ENCODE measurements around the gene CPED1. TPM values are rescaled to one million over a fixed set of nuclear protein-coding genes. Genes with fewer than 3 reads are reported as not detected.
"Not testable (repeated sequence)": the region's sequence is repeated elsewhere in the genome, so short reads cannot be mapped to it uniquely, and the experiment has no call there.

The CPED1 gene
- total RNA-seq, 1 experiment from 2014 or later: not detected

DNA sequence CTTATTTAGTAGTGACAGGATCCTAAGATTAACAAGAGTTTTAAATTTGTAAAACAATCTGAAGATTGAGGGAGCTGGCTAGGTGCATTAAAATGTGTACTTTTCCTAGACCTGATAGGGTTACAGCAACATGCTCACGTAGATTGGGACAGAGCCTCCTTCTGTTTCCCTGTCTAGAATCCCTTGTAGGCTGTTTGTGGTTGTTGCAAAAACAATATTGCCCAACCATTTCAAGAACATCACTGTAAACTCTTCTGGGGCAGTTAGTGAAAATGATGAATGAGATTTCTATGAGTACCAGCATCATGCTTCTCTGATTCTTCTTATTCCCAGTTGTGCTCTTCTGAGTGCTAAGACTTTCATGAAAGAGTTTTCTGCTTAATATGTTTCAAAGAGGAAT lies 14.7 kb upstream of the CPED1 start:
- in situ Hi-C loops (cut with HindIII; ENCODE audit: low pct_unique_long_range_greater_than_20kb, low sequenced_read_pairs): no loop called here
- DNase-seq (ENCODE audit: low read depth): no peak

DNA sequence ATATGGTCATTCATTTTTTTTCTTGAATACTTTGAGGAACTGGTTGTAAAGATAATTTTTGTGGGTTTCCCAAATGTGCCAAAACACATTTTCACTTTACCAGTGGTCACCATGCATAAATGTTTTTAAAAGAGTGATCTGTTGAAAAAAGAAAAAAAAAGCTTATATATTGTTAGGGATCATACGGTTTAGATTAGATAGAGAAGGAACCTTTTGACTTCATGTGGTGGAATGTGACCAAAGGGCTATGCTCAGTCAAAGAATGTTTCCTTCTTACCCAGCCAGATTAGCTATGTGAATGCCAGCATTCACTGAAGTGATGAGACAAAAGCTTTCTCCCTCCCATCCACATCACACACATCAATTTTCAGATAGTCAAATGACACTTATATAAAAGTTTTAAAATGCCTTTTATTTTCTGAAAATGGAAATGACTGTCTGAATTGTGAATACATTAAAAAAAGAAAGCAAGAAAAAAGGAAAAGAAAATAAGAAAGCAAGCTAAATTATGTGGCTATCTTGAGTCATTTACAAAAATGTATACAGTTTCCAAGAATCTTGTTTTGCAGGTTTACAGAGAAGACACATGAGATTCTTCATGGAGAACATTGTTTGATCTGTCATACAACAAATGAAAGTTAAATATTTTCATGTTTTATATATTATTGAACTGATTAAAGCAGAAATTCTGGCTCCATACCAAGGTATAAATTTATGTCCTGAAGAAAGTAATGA lies 8.6 kb upstream of the CPED1 start:
- no peak for DNase-seq (ENCODE audit: low read depth)
- in situ Hi-C loops (cut with HindIII; ENCODE audit: low pct_unique_long_range_greater_than_20kb, low sequenced_read_pairs): no loop called here

DNA sequence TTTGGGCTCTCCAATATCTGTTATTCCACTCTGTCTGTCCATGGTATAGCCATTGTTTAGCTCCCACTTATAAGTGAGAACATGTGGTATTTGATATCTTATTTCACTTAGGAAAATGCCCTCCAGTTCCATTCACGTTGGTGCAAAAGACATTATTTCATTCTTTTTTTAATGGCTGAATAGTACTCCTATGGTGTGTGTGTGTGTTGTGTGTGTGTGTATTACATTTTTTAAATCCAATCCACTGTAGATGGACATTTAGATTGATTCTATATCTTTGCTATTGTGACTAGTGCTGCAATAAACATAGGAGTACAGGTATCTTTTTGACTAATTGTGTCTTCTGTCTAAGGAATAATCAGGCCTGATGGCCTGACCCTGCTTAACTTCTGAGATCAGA lies 7.4 kb upstream of the CPED1 start:
- no peak for DNase-seq (ENCODE audit: low read depth)
- in situ Hi-C loops (cut with HindIII; ENCODE audit: low pct_unique_long_range_greater_than_20kb, low sequenced_read_pairs): no loop called here

DNA sequence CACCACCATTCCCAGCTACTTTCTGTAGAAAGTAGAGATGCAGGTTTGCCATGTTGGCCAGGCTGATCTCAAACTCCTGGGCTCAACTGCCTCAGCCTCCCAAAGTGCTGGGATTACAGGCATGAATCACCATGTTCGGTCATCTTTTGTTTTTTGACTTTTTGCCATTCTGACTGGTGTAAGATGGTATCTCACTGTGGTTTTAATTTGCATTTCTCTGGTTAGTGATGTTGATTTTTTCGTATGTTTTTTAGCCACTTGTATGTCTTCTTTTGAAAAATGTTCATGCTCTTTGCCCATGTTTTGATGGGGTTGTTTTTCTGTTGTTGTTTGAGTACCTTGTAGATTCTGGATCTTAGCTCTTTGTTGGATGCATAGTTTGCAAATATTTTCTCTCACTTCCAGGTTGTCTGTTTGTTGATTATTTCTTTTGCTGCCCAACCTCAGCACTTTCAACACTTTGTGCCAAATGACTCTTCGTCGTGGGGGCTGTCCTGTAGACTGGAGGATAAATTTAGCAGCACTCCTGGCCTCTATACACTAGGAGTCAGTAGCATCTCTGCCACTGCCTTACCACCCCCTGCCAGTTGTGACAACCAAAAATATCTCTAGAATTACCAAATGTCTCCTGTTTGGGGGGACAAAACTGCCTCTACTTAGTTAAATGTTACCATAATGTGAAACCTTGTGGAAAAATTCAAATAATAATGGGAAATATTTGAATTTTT lies 6.5 kb upstream of the CPED1 start:
- DNase-seq (ENCODE audit: low read depth): no peak
- in situ Hi-C loops (cut with HindIII; ENCODE audit: low pct_unique_long_range_greater_than_20kb, low sequenced_read_pairs): no loop called here

DNA sequence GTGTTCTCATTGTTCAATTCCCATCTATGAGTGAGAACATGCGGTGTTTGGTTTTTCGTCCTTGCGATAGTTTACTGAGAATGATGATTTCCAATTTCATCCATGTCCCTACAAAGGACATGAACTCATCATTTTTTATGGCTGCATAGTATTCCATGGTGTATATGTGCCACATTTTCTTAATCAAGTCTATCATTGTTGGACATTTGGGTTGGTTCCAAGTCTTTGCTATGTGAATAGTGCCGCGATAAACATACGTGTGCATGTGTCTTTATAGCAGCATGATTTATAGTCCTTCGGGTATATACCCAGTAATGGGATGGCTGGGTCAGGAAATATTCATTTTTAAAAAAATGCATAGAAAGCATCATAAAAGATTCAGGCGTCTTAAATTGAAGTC lies 4.9 kb upstream of the CPED1 start:
- in situ Hi-C loops (cut with HindIII; ENCODE audit: low pct_unique_long_range_greater_than_20kb, low sequenced_read_pairs): not testable (repeated sequence)

DNA sequence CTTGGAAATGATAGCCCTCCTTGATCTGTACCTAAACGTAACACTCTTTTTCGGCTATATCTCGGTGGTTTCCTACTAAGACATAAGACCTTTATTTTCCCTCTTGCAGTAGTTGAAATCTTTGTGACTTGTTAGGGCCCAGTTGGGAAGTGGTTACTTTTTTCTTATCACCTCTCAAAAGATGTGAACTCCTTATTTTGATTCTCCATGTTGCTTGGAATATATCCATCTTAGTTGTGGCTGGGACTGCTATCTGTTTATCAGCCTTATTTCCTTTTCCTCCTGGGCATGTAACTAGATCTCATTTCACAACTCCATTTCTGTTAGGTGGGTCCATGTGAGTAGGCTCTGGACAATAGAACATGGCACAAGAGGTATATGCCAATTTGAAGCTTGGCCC lies 4.1 kb upstream of the CPED1 start:
- in situ Hi-C loops (cut with HindIII; ENCODE audit: low pct_unique_long_range_greater_than_20kb, low sequenced_read_pairs): no loop called here

More for the DNA sequence above, 4.9 kb upstream of the CPED1 start:
- DNase-seq (ENCODE audit: low read depth): not testable (repeated sequence)

DNA sequence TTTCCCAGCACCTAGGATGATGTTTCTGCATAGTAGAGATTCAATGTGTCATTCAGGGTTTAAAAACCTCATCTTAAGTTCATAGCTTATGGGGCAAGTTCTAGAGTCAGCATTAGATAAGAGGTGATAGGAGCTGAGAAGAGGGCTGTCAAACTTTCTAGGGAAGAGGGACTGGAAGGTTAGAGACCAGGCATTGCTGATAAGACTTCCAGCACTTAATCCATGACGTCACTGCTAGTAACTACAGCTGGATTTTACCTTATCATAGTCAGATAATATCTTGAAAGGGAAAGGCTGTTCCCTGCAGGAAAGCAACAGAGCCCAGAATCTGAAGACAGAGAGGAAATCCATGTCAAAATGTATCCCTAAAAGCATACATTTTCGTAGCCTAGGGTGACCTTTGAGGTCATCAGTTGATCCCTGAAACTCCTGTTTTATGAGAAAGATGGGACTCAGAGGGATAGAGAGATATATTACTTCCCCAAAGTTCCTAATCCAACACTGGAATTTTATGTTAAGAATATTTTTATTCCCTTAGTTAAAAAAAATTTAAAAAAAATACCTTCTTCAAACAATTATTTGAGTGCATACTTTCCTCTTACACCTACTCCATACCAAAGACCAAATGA lies 3.3 kb upstream of the CPED1 start:
- no peak for DNase-seq (ENCODE audit: low read depth)
- in situ Hi-C loops (cut with HindIII; ENCODE audit: low pct_unique_long_range_greater_than_20kb, low sequenced_read_pairs): no loop called here

More for the DNA sequence above, 4.1 kb upstream of the CPED1 start:
- DNase-seq (ENCODE audit: low read depth): no peak

DNA sequence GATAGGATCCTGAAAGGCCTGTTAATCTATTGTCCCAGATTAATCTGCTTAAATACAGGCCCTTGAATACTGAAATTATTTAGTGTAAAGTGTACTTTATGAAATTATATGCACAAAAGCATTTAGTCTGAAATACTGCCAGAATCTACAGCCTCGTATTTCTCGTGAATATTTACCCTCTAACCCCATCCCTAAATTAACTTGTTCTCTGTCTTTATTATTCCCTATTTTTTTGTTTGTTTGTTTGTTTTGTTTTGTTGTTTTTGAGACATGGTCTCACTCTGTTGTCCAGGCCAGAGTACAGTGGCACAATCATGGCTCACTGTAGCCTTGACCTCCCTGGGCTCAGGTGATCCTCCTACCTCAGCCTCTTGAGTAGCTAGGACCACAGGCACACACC lies 2.7 kb upstream of the CPED1 start:
- in situ Hi-C loops (cut with HindIII; ENCODE audit: low pct_unique_long_range_greater_than_20kb, low sequenced_read_pairs): no loop called here

DNA sequence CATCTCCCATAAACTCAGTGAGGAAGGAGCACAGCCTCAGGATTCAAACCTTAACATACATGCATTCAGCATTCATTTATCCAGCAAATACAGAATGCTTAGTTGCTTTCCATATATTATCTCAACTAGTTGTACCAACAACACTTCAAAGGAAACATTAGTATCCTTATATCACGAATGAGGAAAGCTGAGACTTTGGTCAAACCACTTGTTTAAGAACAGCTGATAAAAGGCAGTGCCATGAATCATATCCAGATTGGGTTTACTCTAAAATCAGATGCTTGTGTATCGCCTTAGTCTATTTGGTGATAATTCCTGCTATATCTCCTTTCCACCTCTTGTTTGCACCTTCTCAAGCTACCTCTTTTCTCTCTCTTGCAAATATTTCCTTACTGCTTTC lies 1.9 kb upstream of the CPED1 start:
- in situ Hi-C loops (cut with HindIII; ENCODE audit: low pct_unique_long_range_greater_than_20kb, low sequenced_read_pairs): no loop called here
- no peak for DNase-seq (ENCODE audit: low read depth)

More for the DNA sequence above, 2.7 kb upstream of the CPED1 start:
- no peak for DNase-seq (ENCODE audit: low read depth)

DNA sequence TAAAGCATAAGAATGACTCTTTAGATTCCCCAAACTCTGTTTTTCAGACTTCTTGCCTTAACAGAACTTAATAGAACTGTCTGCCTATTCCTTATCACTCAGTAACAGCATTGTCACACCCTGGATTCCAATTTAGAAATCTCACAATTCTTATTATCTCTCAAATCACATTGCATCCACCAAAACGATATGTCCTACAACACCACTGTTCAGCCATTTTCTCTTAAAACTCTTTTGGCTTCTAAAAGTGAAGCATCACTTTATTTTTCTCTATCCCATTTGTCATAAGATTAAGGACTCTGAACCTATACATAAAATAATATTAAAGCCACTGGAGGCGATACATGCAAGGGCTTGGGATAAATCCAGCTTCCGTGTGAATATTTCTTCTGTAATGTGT lies 1.2 kb upstream of the CPED1 start:
- DNase-seq (ENCODE audit: low read depth): no peak
- in situ Hi-C loops (cut with HindIII; ENCODE audit: low pct_unique_long_range_greater_than_20kb, low sequenced_read_pairs): no loop called here

DNA sequence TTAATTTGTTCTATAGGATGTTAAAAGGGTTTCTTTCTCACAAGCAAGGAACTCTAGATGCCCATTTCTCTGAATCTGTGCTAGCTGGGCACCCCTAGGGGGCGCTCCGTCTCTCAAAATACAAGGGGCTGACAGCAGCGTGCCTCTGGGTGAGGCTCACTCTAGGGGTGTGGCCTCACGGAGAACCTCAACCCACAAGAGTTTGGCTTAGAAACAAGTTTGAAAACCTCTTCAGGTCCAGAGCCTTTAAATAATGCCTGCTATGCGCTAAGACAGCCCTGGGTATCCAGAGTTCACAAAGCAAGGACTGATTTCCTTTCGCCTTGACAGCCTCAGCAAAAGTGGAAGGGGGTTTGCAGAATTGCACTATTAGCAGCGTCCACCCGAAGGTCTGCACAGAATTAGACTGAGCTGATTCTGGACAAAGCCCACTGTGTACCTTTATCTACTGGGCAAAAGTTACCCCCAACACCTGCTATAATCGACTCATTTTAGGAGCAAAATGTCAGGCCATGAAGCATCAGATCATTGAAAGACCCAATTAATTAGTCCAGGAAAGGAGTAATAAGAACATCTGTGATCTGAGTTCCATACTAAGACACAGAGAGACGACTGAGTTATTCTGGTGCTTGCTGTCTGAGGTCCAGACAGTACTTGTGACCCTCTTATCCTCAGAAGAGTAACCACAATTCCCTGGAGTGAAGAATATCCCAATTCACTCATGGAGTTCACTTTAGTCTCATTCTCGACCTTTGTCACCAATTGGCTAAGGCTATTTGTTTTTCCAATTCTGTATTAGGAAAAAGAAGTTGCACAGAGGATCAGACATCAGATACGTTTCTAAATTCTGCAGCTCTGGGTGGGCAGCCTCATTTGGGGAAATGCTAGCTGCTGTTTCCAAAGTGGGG lies 574 bp upstream of the CPED1 start:
- peak; percentile 60 for DNase-seq (ENCODE audit: low read depth)
- in situ Hi-C loops (cut with HindIII; ENCODE audit: low pct_unique_long_range_greater_than_20kb, low sequenced_read_pairs): no loop called here

DNA sequence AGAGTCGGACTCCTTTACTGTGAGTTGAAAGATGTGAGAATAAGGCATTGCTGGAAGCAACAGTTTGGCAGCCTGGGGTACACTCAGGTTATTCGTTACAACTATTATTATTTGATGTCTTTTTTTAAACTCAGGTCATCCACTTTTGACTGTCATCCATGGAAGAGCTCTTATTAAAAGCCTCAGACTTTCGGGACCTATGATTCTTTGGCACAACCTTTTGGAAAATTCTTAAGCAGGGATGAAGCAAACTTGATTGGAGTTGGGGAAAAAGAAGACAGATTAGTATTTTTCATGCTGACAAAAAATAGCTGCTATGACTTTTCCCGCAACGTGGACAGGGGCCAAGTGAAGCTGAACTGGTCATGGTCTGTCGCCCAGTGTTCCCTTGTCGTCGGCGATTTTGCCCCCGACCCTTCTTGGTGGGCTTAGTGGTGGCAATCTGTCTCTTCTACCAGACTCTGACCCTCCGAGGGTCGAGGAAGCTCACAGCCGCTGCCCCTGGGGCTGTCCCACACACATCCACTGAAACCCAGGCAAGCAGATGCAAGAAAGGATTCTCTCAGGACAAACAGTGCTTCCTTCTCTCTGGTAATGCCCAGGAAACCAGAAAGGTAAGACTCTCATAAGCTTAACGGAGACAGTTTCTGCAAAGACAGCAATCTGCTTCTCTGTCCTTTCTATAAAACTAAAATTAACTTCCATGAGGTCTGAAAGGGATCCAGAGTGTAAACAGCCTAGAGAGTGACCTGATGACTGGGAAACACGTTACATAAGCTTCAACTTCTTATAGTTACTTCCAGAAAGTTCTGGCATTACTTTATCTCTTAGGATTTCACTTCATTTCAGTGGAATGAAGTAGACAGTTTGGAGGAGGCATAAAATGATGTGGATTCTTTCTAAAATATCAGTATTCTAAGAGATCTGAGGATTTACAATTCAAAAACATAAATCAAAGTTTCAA lies 1.0 kb downstream of the CPED1 start:
- no peak for DNase-seq (ENCODE audit: low read depth)
- in situ Hi-C loops (cut with HindIII; ENCODE audit: low pct_unique_long_range_greater_than_20kb, low sequenced_read_pairs): no loop called here

DNA sequence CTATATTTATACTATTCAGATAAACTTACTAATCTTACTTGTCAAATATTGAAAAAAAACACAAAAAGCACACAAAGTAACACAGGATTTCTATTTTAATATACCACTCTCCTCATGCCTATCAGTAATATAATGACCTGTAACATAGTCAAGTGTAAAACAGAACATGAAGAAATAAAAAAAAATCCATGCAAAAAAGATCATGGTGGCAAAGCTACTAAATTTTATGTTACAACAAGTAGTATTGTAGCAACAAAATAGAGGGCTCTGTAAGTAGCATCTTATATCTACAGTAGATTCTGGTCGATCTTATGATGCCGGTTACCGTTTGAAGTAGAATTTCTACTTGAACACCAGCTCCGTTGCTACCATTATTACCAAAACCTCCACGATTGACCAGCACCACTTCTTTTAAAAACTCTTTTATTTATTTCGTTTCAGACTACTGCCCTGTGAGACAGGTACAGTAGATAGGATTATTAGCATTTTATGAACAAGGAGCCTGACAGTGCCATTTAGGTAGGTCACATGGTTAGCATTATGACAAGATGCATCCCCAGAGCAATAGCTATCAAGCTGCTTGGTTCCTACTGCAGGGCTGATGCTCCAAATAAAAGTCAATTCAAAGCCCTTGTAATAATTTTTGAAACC lies 2.1 kb downstream of the CPED1 start:
- in situ Hi-C loops (cut with HindIII; ENCODE audit: low pct_unique_long_range_greater_than_20kb, low sequenced_read_pairs): no loop called here
- no peak for DNase-seq (ENCODE audit: low read depth)

DNA sequence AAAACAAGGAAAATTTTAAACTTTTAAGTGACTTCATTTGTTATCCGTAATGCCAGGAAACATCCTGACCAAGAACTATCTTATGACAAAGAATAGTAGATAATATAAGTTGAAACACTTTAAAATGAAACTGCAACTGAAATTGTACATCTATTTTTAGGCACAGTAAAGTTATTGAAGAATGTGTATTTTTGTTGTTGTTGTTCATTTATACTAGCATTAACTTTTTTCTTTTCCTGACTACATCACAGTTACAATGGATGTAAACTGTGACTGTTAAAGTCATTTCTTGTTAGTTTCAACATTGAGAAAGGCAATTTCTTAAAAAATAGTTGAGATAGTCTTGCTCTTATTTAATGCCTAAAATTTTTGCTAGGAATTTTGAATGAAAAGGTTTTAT lies 2.6 kb downstream of the CPED1 start:
- in situ Hi-C loops (cut with HindIII; ENCODE audit: low pct_unique_long_range_greater_than_20kb, low sequenced_read_pairs): no loop called here
- DNase-seq (ENCODE audit: low read depth): no peak

DNA sequence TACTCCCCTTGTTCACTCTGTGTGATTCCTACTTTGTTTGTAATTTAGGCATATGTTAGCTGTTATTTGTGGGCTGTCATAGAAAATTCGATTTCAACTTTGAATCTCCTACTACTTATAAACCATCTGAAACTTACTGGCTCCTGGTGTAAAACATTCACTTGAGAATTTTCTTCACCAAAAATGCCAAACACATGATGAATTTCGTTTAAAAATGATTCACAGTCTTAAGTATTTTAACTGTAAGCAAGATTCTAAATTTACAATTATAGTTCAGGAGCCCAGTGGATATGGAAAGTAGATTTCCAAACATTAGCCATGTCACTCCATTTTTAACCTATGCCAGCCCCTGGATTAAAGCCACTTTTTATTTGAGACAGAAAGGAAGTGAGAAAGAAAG lies 3.1 kb downstream of the CPED1 start:
- in situ Hi-C loops (cut with HindIII; ENCODE audit: low pct_unique_long_range_greater_than_20kb, low sequenced_read_pairs): no loop called here
- DNase-seq (ENCODE audit: low read depth): no peak

DNA sequence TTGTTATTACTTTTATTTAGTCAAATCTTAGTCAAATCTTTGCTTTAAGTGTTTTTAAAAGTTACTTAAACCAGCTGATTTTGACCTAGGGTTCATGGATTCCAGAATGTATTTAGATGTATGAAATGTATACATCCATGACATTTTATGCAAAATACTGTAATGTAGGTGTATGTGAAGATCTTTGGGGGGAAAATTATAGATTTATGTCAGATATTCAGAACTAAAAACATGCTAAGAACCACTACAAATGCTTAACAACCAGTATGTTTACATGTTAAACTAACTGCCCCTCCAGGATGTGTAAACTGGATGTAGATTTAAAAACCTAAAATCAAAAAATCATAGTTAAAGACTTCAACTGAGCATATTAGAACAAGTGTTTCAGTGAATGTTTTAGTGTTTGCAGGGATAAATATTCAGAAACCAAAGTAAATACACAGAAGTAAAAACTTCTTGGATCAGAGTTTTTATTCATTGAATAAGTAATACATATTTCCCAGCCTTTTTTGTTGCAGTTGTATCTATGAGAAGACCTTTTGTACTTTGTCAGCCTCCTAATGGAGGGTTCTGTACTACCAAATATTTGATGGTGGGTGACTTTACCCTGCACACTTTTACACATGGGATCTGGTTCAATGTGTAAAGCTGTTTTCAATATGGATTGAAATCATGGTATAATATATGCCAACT lies 3.9 kb downstream of the CPED1 start:
- in situ Hi-C loops (cut with HindIII; ENCODE audit: low pct_unique_long_range_greater_than_20kb, low sequenced_read_pairs): no loop called here
- no peak for DNase-seq (ENCODE audit: low read depth)

Data from Caki2 (cell line).